ENCODE measurements around the gene CBX7.

DNA sequence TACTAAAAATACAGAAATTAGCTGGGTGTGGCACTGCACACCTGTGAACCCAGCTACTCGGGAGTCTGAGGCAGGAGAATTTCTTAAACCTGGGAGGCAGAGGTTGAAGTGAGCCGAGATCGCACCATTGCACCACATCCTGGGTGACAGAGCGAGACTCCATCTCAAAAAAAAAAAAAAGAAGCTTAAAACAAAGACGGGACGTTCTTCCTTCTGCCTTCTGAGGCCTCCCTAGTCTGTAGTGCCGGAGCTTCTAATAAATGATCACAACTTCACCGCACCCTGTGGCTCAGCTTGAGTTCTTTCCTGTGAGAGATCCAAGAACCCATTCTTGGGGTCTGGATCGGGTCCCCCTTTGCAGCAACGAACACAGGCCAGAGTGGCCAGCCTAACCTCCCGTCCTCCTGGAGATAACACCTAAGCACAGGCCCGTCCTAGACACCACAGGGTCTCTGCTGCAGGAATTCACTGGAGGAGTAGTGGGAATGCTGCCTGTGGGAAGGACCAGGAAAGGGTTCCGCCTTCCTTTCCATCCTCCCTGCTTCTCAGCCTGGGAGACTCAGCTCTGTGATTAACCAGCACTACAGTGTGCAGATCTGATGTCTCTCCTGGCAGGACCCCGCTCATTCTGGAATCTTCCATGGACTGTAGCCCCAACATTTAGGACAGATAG is 57.6 kb downstream of the CBX7 start:
- TF ChIP-seq, protein P1, sequence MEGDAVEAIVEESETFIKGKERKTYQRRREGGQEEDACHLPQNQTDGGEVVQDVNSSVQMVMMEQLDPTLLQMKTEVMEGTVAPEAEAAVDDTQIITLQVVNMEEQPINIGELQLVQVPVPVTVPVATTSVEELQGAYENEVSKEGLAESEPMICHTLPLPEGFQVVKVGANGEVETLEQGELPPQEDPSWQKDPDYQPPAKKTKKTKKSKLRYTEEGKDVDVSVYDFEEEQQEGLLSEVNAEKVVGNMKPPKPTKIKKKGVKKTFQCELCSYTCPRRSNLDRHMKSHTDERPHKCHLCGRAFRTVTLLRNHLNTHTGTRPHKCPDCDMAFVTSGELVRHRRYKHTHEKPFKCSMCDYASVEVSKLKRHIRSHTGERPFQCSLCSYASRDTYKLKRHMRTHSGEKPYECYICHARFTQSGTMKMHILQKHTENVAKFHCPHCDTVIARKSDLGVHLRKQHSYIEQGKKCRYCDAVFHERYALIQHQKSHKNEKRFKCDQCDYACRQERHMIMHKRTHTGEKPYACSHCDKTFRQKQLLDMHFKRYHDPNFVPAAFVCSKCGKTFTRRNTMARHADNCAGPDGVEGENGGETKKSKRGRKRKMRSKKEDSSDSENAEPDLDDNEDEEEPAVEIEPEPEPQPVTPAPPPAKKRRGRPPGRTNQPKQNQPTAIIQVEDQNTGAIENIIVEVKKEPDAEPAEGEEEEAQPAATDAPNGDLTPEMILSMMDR (conservative IDR thresholded peaks at IDR 0.05 in 1 of 2, IDR thresholded peaks at IDR 0.05 in 1 of 2; ENCODE audit: low read depth in 1 of 2, low read length in 2 of 2): no peak
- no peak for TF ChIP-seq EZH2 (IDR thresholded peaks at IDR 0.05; ENCODE audit: low read length, missing control alignments)
